ENCODE results near the gene PRKCE.

Gene PRKCE

DNA sequence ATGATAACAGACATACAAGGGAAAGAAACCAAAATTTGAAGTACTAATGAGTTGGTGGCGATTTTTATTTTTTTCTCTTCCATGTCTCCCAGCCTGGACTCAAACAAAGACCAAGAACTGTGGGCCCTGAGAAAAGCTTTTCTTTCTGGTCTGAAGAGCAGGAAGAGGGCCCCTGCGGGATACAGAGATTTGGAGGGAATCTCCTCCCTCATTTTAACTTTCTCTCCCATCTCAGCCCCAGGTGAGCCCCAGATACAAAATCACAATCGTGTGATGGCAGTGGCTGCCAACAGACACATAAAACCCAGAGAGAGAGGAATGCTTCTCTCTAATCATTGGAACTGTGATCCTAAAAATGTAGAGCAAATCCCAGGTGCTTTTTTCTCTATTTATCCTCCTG, 19.5 kb upstream of the PRKCE start:
- DNase-seq (ENCODE audit: low read depth), result no peak

DNA sequence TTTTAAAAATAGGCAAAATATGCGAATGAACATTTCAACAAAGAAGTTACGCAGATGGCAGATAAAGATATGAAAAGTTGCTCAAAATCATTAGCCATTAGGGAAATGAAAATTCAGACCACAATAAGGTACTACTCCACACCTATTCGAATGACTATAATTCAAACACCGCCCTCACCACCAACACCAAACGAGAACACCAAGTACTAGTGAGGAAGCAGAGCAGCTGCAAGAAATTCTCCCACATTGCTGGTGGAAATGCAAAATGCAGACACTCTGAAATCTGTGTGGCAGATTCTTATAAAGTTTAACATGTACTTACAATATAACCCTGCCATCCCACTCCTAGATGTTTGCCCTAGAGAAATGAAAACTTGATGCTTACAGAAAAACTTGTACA, 17.3 kb upstream of the PRKCE start:
- no peak for DNase-seq (ENCODE audit: low read depth)

GRCh38 chr2:45636008-45636407, 15.5 kb upstream of the PRKCE start:
- no peak for DNase-seq (ENCODE audit: low read depth)

- DNase-seq (ENCODE audit: low read depth), result no peak
Measured at GRCh38 chr2:45637440-45637839, 14.0 kb upstream of the PRKCE start.

DNA sequence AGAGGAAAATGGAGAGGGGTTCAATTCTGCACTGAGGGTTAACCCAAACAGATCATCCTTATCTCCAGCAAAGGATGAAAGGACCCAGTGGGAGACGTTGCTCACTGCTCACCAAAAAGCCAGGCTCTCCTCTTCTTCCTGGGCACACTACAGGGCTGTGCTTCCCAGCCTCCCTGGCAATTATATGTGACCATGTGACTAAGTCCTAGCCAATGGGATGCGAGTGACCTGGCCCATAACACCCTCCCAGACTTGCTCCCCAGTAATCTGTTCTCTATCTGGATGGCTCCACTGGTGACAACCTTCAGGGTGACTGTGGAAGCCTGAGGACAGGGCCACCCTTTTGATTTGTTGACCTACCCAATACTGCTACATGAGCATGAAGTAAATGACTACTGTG, 10.9 kb upstream of the PRKCE start:
- no peak for DNase-seq (ENCODE audit: low read depth)

DNA sequence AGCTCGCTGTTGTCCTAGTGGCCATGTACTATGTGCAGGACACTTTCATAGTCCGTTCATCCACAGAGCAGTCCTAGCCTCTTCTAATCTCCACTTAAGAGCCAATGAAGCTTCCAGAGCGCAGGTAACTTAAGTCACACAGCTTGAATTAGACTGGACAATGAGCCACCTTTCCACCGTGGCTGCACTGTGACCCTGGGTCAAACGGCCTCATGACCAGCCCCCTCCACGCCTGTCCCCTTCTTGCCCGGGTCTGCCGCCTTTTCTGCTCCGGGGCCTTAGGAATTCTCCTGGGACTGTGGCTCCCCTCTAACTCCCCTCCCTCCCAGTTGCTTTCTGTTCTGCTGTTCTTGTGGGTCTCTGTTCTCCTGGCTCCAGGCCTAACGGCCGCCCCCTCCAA, 8.4 kb upstream of the PRKCE start:
- DNase-seq (ENCODE audit: low read depth), result no peak

GRCh38 chr2:45643543-45644542, 7.6 kb upstream of the PRKCE start:
- DNase-seq (ENCODE audit: low read depth), result peak; percentile 58

- DNase-seq (ENCODE audit: low read depth), result no peak
Measured at GRCh38 chr2:45646289-45646688, 5.2 kb upstream of the PRKCE start.

GRCh38 chr2:45647356-45647755, 4.1 kb upstream of the PRKCE start:
- DNase-seq (ENCODE audit: low read depth), result no peak

GRCh38 chr2:45647986-45648520, 3.4 kb upstream of the PRKCE start:
- DNase-seq (ENCODE audit: low read depth), result no peak

DNA sequence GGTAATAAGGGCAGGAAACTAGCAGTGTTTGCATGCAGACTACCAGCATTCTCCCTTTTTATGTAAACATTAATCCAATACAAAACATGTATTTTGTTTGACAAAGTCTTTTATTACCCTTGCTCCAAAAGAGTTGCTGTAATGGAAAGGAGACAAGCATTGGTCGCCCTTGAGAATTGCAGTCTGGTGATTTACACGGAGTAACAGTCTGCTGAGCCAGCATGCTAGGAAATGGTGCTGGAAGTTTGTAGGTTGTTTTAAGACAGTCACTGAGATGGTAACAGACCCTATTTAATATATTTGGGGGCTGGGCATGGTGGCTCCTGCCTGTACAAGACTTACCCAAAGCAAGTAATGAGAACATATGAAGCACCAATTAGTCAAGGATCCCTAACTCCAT, 2.8 kb upstream of the PRKCE start:
- DNase-seq (ENCODE audit: low read depth), result no peak

DNA sequence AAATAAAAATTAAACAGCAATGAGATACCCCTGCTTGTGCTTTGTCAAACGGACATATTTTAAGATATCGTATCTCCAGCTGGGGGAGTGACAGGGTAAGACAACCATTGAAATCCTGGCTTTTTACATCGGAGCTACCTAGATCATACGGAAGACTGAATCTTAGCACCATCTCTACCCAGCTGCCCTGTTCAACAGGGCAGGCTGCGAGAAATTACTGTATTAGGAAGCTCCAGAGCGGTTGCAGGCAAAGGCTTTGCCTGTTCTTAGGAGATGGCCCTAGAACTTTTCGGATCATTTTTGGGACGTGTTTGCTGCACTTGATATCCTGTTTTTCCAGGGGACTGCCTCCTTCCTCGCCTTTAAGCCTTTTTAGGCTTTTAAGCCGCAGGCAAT, 2.0 kb upstream of the PRKCE start:
- no peak for DNase-seq (ENCODE audit: low read depth)

- DNase-seq (ENCODE audit: low read depth), result peak; percentile 41
Measured at GRCh38 chr2:45649858-45650811, 1.3 kb upstream of the PRKCE start.

GRCh38 chr2:45650851-45651414, 542 bp upstream of the PRKCE start:
- peak; percentile 89 for DNase-seq (ENCODE audit: low read depth)

- peak; percentile 5 for DNase-seq (ENCODE audit: low read depth)
Measured at GRCh38 chr2:45652090-45653031, 886 bp downstream of the PRKCE start.

- no peak for DNase-seq (ENCODE audit: low read depth)
Measured at GRCh38 chr2:45653122-45653913, 1.8 kb downstream of the PRKCE start.

- DNase-seq (ENCODE audit: low read depth), result no peak
Measured at GRCh38 chr2:45654250-45654649, 2.8 kb downstream of the PRKCE start.

GRCh38 chr2:45661828-45662227, 10.4 kb downstream of the PRKCE start:
- DNase-seq (ENCODE audit: low read depth), result no peak

DNA sequence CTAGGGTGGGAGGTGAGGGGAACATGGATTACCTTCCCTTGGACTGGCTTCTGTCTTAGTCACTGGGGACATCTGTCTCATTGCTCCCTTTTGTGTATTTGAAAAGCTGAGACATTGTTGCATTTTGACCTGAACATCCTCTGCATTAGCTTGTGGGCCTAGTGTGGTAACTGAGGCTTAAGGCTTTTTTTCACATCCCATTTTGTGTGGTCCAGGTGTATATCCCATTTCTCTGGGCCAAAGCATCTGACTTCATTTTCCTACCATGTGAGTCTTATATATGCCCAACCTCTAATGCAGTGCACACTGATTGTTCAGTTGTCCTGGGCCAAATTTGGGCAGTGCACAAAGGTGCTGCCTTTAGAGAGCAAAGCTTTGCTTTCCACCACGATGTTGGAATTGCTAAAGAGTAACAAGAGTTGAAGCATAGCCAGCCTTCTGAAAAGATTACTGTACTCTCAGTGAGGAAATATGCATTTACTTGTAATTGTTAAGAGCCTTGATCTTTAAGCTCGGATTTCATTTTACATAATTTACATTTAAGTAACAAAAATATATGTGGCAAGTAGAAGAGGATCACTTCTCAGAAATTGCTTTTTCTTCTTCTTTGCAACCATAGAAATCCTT, 13.3 kb downstream of the PRKCE start:
- no peak for DNase-seq (ENCODE audit: low read depth)

DNA sequence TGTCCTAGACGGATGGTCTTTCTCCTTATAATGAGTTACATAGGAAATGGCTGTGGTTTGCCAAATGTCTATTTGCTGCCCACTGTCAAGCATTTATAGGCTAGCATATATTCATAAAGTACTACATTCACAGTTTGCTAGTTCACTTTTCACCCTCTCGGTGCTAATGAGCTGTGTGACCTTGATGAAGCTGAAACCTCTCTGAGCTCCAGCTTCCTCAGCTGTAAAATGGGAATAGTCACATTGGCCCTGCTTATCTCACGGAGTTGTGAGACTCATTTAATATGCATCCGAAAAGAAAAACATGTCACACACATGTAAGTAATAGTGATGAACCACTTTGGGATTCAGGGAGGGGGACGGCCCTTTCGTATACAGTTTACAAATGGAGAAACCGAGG, 17.0 kb downstream of the PRKCE start:
- no peak for DNase-seq (ENCODE audit: low read depth)

Data from activated gamma-delta T cell treated with anti-CD3 and anti-CD28 coated beads, Interleukin-2, amount 50 U/mL, for 16 hours (primary cell).